Neural progenitor cell (in vitro differentiated cells): ENCODE results near the gene TBX10.
"Not testable (repeated sequence)": the region's sequence is repeated elsewhere in the genome, so short reads cannot be mapped to it uniquely, and the experiment has no call there.

Source experiments
- EZH2 ChIP-seq: fragments of 200-600 bp; sonication (generic); IDR thresholded peaks from 2 replicates; pipeline ENCODE4 v1.6.1; 2017; ENCODE audit warnings: antibody characterized with exemption, mild to moderate bottlenecking, moderate library complexity
- EZH2phosphoT487 ChIP-seq: fragments of 200-600 bp; sonication (generic); IDR thresholded peaks from 2 replicates; pipeline ENCODE4 v1.6.1; 2017; ENCODE audit warnings: antibody characterized with exemption
- TF ChIP-seq, protein P1 (sequence below): fragments of 200-600 bp; sonication (generic); IDR thresholded peaks from 2 replicates; pipeline ENCODE4 v1.5.1; 2017; ENCODE audit warnings: antibody characterized with exemption, mild to moderate bottlenecking

DNA sequence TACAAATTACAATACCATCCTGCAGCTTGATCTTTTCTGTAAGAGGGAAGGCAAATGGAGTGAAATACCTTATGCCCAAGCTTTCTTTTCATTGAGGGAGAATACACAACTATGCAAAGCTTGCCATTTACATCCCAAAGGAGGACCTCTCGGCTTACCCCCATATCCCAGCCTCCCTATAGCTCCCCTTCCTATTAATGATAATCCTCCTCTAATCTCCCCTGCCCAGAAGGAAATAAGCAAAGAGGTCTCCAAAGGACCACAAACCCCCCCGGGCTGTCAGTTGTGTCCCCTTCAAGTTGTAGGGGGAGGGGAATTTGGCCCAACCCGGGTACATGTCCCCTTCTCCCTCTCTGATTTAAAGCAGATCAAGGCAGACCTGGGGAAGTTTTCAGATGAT, 17.6 kb downstream of the TBX10 start:
- TF ChIP-seq, protein P1, sequence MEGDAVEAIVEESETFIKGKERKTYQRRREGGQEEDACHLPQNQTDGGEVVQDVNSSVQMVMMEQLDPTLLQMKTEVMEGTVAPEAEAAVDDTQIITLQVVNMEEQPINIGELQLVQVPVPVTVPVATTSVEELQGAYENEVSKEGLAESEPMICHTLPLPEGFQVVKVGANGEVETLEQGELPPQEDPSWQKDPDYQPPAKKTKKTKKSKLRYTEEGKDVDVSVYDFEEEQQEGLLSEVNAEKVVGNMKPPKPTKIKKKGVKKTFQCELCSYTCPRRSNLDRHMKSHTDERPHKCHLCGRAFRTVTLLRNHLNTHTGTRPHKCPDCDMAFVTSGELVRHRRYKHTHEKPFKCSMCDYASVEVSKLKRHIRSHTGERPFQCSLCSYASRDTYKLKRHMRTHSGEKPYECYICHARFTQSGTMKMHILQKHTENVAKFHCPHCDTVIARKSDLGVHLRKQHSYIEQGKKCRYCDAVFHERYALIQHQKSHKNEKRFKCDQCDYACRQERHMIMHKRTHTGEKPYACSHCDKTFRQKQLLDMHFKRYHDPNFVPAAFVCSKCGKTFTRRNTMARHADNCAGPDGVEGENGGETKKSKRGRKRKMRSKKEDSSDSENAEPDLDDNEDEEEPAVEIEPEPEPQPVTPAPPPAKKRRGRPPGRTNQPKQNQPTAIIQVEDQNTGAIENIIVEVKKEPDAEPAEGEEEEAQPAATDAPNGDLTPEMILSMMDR = not testable (repeated sequence)
- TF ChIP-seq EZH2, EZH2phosphoT487: not testable (repeated sequence)
